AG09319 (cell line): ENCODE data around the gene HS2ST1.

Experiments used
- DNase-seq: peaks from one replicate; pipeline ENCODE4 v3.0.0-alpha.2; 2010; ENCODE audit warnings: low read depth; ENCODE audit errors: extremely low read depth
- CTCF ChIP-seq: IDR thresholded peaks from 2 replicates; pipeline ENCODE4 v1.5.1; 2011; ENCODE audit warnings: low read depth, mild to moderate bottlenecking, inconsistent platforms, low read length, moderate library complexity

HS2ST1 gene

GRCh38 chr1:87086120-87086519, 171.7 kb downstream of the HS2ST1 start:
- no peak for TF ChIP-seq CTCF
- no peak for DNase-seq

- TF ChIP-seq CTCF = no peak
- no peak for DNase-seq
These were observed 174.8 kb downstream of the HS2ST1 start for GRCh38 chr1:87089070-87089736.

GRCh38 chr1:87089823-87090222, 175.4 kb downstream of the HS2ST1 start:
- no peak for TF ChIP-seq CTCF
- DNase-seq = no peak

- DNase-seq = no peak
These were observed 177.0 kb downstream of the HS2ST1 start for GRCh38 chr1:87091425-87091824.

GRCh38 chr1:87092846-87093245, 178.4 kb downstream of the HS2ST1 start:
- no peak for TF ChIP-seq CTCF
- no peak for DNase-seq

More at GRCh38 chr1:87091425-87091824, 177.0 kb downstream of the HS2ST1 start:
- TF ChIP-seq CTCF = no peak

GRCh38 chr1:87093286-87093685, 178.9 kb downstream of the HS2ST1 start:
- no peak for DNase-seq
- no peak for TF ChIP-seq CTCF

- no peak for TF ChIP-seq CTCF
- no peak for DNase-seq
These were observed 179.8 kb downstream of the HS2ST1 start for GRCh38 chr1:87094238-87094637.
